ENCODE results near the gene SP8. TPM values are rescaled to one million over a fixed set of nuclear protein-coding genes. Genes with fewer than 3 reads are reported as not detected.
A peak's percentile ranks its signal among the peaks of the same experiment; 100 is the strongest.

The SP8 gene
- total and polyA plus RNA-seq, 9 of the 15 experiments (the other 6 are each of a cell fraction or from before 2014, with no cell fraction given): 0.04 to 1.2 (median 0.19) TPM

GRCh38 chr7:20835111-20835750, 48.5 kb upstream of the SP8 start (continued):
- TF ChIP-seq FOXO4 (CRISPR knock-in tag; IDR thresholded peaks at IDR 0.05) (no peak), SP2 (IDR thresholded peaks at IDR 0.05; ENCODE audit: extremely low read depth, low read depth, low read length, poor library complexity, severe bottlenecking) (no peak), GATA2 (CRISPR knock-in tag; IDR thresholded peaks at IDR 0.05) (no peak), ZKSCAN1 (IDR thresholded peaks at IDR 0.05; ENCODE audit: low read depth, low read length) (no peak), GATAD2B (IDR thresholded peaks at IDR 0.05; ENCODE audit: borderline replicate concordance) (no peak), PTRF (tag; IDR thresholded peaks at IDR 0.05) (no peak), ZFP36 (IDR thresholded peaks at IDR 0.05; ENCODE audit: low read depth, low read length, partially characterized antibody) (no peak), ZNF23 (CRISPR knock-in tag; IDR thresholded peaks at IDR 0.05) (no peak), TOE1 (IDR thresholded peaks at IDR 0.05; ENCODE audit: borderline replicate concordance) (no peak), TOE1 (CRISPR knock-in tag; IDR thresholded peaks at IDR 0.05; ENCODE audit: borderline replicate concordance, low read depth) (no peak), RNF2 (IDR thresholded peaks at IDR 0.05) (0 out of 2 replicates have a peak, but pooled peaks have one; percentile 18), ZNF316 (IDR thresholded peaks at IDR 0.05) (0 out of 2 replicates have a peak, but pooled peaks have one; percentile 16), ZNF175 (CRISPR knock-in tag; IDR thresholded peaks at IDR 0.05; ENCODE audit: low read depth) (no peak), ASH1L (IDR thresholded peaks at IDR 0.05; ENCODE audit: borderline replicate concordance, low read depth, partially characterized antibody) (no peak), ZNF589 (CRISPR knock-in tag; IDR thresholded peaks at IDR 0.05; ENCODE audit: low read depth) (no peak), TEAD2 (tag; IDR thresholded peaks at IDR 0.05) (no peak), JUND (IDR thresholded peaks at IDR 0.05; ENCODE audit: borderline replicate concordance, low read depth, low read length) (no peak), JUND (tag; IDR thresholded peaks at IDR 0.05; ENCODE audit: borderline replicate concordance, low read depth, low read length) (peak; percentile 42; the same call in 1 of the 3 replicates), CBX5 (IDR thresholded peaks at IDR 0.05; ENCODE audit: borderline replicate concordance, low read depth) (no peak), ZNF280A (IDR thresholded peaks at IDR 0.05; ENCODE audit: low read depth, partially characterized antibody) (no peak), CBFB (CRISPR knock-in tag; IDR thresholded peaks at IDR 0.05) (no peak), SRSF1 (IDR thresholded peaks at IDR 0.05; ENCODE audit: low read depth, low read length) (no peak), XRCC3 (IDR thresholded peaks at IDR 0.05) (no peak), MCM2 (IDR thresholded peaks at IDR 0.05; ENCODE audit: low read depth) (no peak), ZFP1 (CRISPR knock-in tag; IDR thresholded peaks at IDR 0.05) (no peak), BMI1 (IDR thresholded peaks at IDR 0.05; ENCODE audit: low read length) (no peak)
